Measurements from ENCODE around the gene GLS. TPM values are rescaled to one million over a fixed set of nuclear protein-coding genes. Genes with fewer than 3 reads are reported as not detected.

The GLS gene
- total and polyA plus RNA-seq, 2 donors (not counting 1 experiment from before 2014, with no cell fraction given): 32.5 to 195 TPM

DNA sequence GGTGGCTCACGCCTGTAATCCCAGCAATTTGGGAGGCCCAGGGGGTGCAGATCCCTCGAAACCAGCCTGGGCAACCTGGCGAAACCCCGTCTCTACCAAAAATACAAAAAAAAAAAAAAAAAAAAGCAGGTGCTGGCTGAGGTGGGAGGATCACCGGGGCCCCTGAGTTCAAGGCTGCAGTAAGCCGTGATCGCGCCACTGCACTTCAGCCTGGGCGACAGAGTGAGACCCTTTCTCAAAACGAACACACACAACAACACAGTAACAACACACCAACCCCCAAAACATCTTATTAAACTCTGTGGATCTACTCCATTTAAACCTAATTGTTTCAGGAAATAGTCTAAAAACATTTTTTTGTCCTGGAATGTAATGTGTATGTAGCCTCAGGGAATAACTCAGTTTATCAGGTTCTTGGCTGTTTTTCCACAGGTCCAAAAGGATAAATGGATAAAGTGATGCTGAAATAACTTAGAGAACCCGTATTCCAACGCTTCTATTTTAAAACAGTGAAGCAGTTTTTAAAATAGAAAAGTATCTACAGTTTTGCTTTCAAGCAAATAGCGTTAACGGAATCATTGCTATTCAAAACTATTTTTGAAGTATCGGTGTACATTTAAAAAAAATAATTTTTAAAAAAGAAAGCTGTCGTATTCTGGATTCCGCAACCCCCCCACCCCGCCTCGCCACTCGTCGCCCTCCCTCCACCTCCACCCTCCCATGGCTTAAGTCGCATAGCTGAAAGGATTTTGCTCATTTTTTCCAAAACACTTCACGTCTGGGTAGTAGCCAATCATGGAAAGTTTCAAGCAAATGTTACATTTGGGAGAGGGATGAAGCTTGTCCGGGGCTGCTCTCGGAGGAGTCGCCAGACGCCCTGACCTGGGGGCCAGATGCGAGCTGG, 895 bp upstream of the GLS start:
- POLR2A ChIA-PET: interaction anchor here (0.6 to 1.3 kb wide), 5 partner anchors 9 to 1200 kb away, joined by 3 to 4 read pairs (median 4); no protein-coding TSS in a partner anchor
- peak overlapping the region; percentile 99 for H3K4me3 Mint-ChIP-seq
- H3K4me1 ChIP-seq (ENCODE audit: control insufficient read depth in 2 of 2, insufficient read depth in 2 of 2, low read length in 2 of 2): peaks cover 35 to 38% of the 10 kb centered on the region in 2 donors
- CTCF ChIA-PET: interaction anchor here (0.6 to 3.8 kb wide), 6 partner anchors 13 to 339 kb away, joined by 3 to 24 read pairs (median 4); no protein-coding TSS in a partner anchor
- peaks cover 19% of the 10 kb centered on the region for H4K20me1 ChIP-seq (ENCODE audit: control insufficient read depth, insufficient read depth, low read length, poor library complexity, severe bottlenecking)
- H3K9me3 ChIP-seq (ENCODE audit: control extremely low read depth in 1 of 3, control insufficient read depth in 2 of 3, insufficient read depth in 1 of 3, low read length in 2 of 3): no peaks in the 10 kb centered on the region
- intact Hi-C loops (cut with micrococcal nuclease): loop anchor here (1.0 to 10.0 kb wide), 8 partner anchors 13 to 1217 kb away; partner anchors contain the start of genes ASNSD1, MFSD6, ORMDL1 and PMS1
- 12% methylated on average over 7 of the region's 28 CpGs for WGBS (ENCODE audit: insufficient coverage)
- no peaks in the 10 kb centered on the region for H3K27me3 Mint-ChIP-seq
- peaks cover 0 to 6% of the 10 kb centered on the region in 2 experiments for H3K36me3 ChIP-seq (replicated peaks in 1 of 2; ENCODE audit: control extremely low read depth in 1 of 2, control insufficient read depth in 1 of 2, extremely low read depth in 1 of 2, insufficient read depth in 2 of 2, low read length in 1 of 2)
- H3K9ac ChIP-seq (ENCODE audit: low read length): peak overlapping the region; percentile 85
- peaks cover 61% of the 10 kb centered on the region for H3K79me2 ChIP-seq (ENCODE audit: control insufficient read depth, insufficient read depth, low read length)
- H3K9me3 Mint-ChIP-seq (ENCODE audit: insufficient read depth): no peaks in the 10 kb centered on the region
- H3K4me1 Mint-ChIP-seq: peaks cover 39% of the 10 kb centered on the region
- H3K27ac ChIP-seq (ENCODE audit: low read length in 2 of 2): peak overlapping the region; percentile 82 to 84
- ATAC-seq (ENCODE audit: low read depth) (peak; percentile 1), DNase-seq (no peak)
- no peaks in the 10 kb centered on the region for H3K27me3 ChIP-seq (replicated peaks in 1 of 4; ENCODE audit: control extremely low read depth in 1 of 4, control insufficient read depth in 3 of 4, insufficient read depth in 4 of 4, low read length in 3 of 4)
- peak overlapping the region; percentile 93 for H3K4me2 ChIP-seq (replicated peaks; ENCODE audit: low read depth, low read length, poor library complexity, severe bottlenecking)
- TF ChIP-seq CTCF (IDR thresholded peaks at IDR 0.05) (no peak), EZH2 (IDR thresholded peaks at IDR 0.05; ENCODE audit: borderline replicate concordance, insufficient read depth, low read depth, low read length, poor library complexity, severe bottlenecking) (no peak)
- H2AFZ ChIP-seq (ENCODE audit: insufficient read depth, low read depth, low read length, poor library complexity, severe bottlenecking): peak overlapping the region; percentile 99
- H3K27ac Mint-ChIP-seq: peak overlapping the region; percentile 99
- H3K4me3 ChIP-seq (ENCODE audit: control extremely low read depth in 1 of 5, extremely low read depth in 1 of 5, insufficient read depth in 1 of 5, low read depth in 2 of 5, low read length in 4 of 5): peak overlapping the region; percentile 70 to 84 (median 83)
